Fibroblast of upper back skin (primary cell): ENCODE measurements around the gene PATL2.
"Not testable (repeated sequence)": the region's sequence is repeated elsewhere in the genome, so short reads cannot be mapped to it uniquely, and the experiment has no call there.

Source experiments
- DNase-seq: peaks from one replicate; pipeline ENCODE4 v3.0.0-alpha.2; 2013

PATL2 gene

DNA sequence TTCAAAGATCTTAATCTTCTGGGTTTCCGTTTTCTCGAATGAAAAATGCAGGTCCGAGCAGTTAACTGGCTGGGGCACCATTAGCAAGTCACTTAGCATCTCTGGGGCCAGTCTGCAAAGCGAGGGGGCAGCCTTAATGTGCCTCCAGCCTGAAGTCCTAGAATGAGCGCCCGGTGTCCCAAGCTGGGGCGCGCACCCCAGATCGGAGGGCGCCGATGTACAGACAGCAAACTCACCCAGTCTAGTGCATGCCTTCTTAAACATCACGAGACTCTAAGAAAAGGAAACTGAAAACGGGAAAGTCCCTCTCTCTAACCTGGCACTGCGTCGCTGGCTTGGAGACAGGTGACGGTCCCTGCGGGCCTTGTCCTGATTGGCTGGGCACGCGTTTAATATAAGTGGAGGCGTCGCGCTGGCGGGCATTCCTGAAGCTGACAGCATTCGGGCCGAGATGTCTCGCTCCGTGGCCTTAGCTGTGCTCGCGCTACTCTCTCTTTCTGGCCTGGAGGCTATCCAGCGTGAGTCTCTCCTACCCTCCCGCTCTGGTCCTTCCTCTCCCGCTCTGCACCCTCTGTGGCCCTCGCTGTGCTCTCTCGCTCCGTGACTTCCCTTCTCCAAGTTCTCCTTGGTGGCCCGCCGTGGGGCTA lies at the start of gene PATL2, which contains the start of gene B2M:
Gene PATL2, minus strand, starts transcription at position 228 of the 647 bp plus-strand sequence. CDS start 34,833 bp downstream, outside the sequence.
Gene B2M, plus strand, starts transcription at position 422 of the 647 bp plus-strand sequence. Its CDS starts 30 bp downstream, at position 452.
- peak; percentile 96 for DNase-seq

- DNase-seq, result no peak
Measured at GRCh38 chr15:44753345-44753744, 42.2 kb upstream of the PATL2 start.

- DNase-seq, result not testable (repeated sequence)
Measured at GRCh38 chr15:44743454-44743853, 32.3 kb upstream of the PATL2 start.

DNA sequence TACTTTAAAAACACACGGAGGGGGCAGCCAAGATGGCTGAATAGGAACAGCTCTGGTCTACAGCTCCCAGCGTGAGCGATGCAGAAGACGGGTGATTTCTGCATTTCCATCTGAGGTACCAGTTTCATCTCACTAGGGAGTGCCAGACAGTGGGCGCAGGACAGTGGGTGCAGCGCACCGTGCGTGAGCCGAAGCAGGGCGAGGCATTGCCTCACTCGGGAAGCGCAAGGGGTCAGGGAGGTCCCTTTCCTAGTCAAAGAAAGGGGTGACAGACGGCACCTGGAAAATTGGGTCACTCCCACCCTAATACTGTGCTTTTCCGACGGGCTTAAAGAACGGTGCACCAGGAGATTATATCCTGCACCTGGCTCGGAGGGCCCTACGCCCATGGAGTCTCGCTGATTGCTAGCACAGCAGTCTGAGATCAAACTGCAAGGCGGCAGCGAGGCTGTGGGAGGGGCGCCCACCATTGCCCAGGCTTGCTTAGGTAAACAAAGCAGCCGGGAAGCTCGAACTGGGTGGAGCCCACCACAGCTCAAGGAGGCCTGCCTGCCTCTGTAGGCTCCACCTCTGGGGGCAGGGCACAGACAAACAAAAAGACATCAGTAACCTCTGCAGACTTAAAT lies 28.2 kb upstream of the PATL2 start:
- DNase-seq, result not testable (repeated sequence)

GRCh38 chr15:44738340-44738984 lies 27.3 kb upstream of the PATL2 start:
- peak; percentile 65 for DNase-seq

DNA sequence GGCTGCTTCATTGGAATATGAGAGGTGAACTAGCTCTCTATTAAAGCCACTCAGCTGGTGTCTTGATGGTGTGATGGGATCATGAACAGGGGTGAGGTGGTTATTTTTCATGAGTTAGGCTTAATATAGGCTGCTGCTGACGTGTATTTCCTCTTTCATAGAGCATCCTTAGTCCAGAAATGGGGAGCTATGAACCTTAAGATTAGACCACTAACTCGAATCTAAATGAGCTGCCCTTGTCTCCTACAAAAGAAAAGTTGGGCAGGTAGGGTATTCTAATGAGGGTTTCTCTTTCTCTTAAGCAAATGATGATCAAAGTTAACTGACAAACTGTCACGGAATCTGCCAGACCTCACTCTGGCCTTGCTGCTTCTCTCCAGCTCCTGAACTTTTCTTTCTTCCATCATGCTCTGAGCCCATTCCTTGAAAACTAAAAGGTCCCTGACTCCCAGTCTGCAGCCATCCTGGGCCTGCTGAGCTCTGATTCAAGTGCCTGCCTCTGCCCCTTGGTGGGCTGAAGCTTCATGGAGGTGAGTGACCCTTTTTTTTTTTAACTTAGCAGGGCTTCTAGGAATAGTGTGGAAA lies 25.1 kb upstream of the PATL2 start, which contains the start of gene TRIM69:
Gene TRIM69, plus strand, starts transcription at position 348 of the 585 bp plus-strand sequence. Its CDS starts 177 bp downstream, at position 525.
- DNase-seq, result no peak

GRCh38 chr15:44735482-44736180 lies 24.5 kb upstream of the PATL2 start:
- DNase-seq, result no peak

DNA sequence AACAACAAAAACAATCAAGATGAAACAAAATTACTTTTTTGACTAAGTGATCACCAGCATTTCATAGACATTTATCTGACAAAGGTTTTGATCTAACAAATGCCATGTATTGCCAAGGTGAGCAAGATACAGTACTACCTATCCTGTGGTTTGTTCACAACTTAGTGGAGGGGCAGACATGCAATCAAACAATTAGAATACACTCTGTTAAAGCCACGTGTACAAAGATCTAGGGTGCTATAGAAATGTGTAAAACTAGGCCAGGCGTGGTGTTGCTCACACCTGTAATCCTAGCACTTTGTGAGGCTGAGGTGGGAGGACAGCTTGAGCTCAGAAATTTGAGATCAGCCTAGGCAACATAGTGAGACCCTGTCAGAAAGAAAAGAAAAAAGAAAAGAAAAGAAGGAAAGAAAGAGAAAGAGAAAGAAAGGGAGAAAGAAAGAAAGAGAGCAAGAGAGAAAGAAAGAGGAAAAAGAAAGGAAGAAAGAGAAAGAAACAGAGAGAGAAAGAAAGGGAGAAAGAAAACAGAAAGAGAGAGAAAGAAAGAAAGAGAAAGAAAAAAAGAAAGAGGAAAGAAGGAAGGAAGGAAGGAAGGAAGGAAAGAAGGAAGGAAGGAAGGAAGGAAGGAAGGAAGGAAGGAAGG lies 23.8 kb upstream of the PATL2 start:
- no peak for DNase-seq

- DNase-seq, result no peak
Measured at GRCh38 chr15:44729408-44730127, 18.4 kb upstream of the PATL2 start.

- peak; percentile 98 for DNase-seq
Measured at GRCh38 chr15:44728576-44729407, 17.7 kb upstream of the PATL2 start.

DNA sequence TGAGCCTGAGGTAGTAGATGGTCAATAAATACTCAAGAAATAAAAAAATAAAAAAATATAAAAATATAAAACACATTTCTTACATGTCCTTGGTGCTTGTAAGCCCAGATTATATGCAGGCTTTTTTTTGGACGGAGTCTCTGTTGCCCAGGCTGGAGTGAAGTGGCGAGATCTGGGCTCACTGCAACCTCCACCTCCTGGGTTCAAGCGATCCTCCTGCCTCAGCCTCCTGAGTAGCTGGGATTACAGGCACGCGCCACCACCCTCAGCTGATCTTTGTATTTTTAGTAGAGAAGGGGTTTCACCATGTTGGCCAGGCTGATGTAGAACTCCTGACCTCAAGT lies 17.1 kb upstream of the PATL2 start:
- not testable (repeated sequence) for DNase-seq

DNA sequence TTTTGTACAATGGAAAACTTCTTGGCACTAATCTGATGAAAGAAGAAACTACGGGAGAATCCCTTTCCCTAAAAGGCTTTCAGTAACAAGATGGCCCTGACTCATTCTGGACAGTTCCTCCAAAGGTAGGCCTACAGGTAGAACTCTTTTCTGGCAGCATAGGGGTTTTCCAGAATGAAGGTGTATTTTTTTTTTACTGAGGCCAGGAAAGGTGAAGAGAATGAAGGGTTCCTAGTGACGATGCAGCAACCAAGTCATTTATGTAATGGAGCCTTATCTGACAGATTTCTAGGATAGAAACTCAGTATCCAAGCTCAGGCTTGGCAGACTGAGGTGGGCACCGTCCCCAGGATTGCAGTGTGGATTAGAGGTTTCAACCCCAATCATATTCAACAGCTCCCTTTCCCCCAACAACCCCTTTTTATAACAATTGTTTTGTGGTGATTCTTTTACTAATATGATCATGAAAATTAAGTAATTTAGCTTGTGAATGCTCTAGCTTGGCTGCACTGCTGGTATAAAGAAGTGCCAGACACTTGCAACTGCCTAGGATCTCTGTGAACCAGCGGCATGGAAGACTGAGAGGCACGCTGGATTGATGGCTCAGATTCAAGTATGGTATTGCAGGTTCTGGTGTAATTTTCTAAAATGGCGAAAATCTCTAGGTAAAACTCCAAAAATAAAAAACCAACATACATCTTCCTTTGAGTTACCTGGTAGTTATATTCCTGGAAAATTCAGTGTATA lies 16.5 kb upstream of the PATL2 start:
- no peak for DNase-seq

- peak; percentile 93 for DNase-seq
Measured at GRCh38 chr15:44726568-44727484, 15.7 kb upstream of the PATL2 start.

GRCh38 chr15:44726136-44726535 lies 15.0 kb upstream of the PATL2 start:
- no peak for DNase-seq

GRCh38 chr15:44722011-44722410 lies 10.9 kb upstream of the PATL2 start:
- DNase-seq, result no peak

DNA sequence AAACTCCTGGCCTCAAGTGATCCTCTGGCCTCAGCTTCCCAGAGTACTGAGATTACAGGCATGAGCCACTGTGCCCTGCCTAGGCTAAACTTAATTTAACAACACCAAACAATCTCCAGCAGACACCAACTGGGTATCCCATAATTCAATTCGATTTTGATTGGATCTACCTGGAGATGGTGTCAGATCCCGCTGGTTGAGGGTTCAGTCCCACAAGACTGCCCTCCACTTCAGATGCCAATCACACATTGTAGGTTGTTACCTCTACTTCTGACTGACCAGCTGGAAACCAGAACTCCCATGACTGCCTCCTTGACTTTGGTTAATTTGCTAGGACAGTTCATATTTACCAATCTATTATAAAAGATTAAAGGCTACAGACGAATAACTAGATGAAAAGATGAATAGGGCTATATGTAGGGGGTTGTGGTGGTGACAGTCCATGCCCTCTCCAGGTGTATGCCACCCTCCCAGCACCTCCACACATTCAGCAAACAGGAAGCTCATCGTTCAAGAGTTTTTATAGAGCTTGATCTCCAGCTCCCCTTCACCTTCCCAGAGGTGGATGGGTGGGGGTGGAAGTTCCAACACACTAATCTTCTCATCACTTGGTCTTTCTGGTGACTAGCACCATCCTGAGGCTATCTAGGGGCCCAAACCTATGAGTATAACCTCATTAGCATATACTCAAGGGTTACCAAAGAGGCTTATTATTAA lies 9.5 kb upstream of the PATL2 start:
- no peak for DNase-seq

- DNase-seq, result not testable (repeated sequence)
Measured at GRCh38 chr15:44720000-44720435, 8.9 kb upstream of the PATL2 start.
